ENCODE results near the gene HSBP1L1.
"Not testable (repeated sequence)": the region's sequence is repeated elsewhere in the genome, so short reads cannot be mapped to it uniquely, and the experiment has no call there.

Gene HSBP1L1

GRCh38 chr18:79987566-79987965, 23.1 kb downstream of the HSBP1L1 start:
- no peak for DNase-seq

- peak; percentile 60 for DNase-seq
Measured at GRCh38 chr18:79988071-79988450, 23.6 kb downstream of the HSBP1L1 start.

- DNase-seq = peak; percentile 85
Measured at GRCh38 chr18:79988451-79989194, 24.2 kb downstream of the HSBP1L1 start, which contains the start of gene TXNL4A. TSS of gene TXNL4A (minus strand) at chr18:79988563. CDS start at chr18:79988392, 171 bp downstream.

- DNase-seq = peak; percentile 29
Measured at GRCh38 chr18:79989195-79989497, 24.7 kb downstream of the HSBP1L1 start.

GRCh38 chr18:79991494-79991893, 27.1 kb downstream of the HSBP1L1 start:
- no peak for DNase-seq

- not testable (repeated sequence) for DNase-seq
Measured at GRCh38 chr18:79999701-80000100, 35.3 kb downstream of the HSBP1L1 start.

GRCh38 chr18:80000877-80001276, 36.4 kb downstream of the HSBP1L1 start:
- no peak for DNase-seq

- DNase-seq = no peak
Measured at GRCh38 chr18:80002468-80002867, 38.0 kb downstream of the HSBP1L1 start.

- no peak for DNase-seq
Measured at GRCh38 chr18:80004600-80005342, 40.3 kb downstream of the HSBP1L1 start.

- no peak for DNase-seq
Measured at GRCh38 chr18:80006724-80007123, 42.3 kb downstream of the HSBP1L1 start.

- DNase-seq = no peak
Measured at GRCh38 chr18:80009661-80010550, 45.5 kb downstream of the HSBP1L1 start.

- no peak for DNase-seq
Measured at GRCh38 chr18:80010551-80010906, 46.1 kb downstream of the HSBP1L1 start.

- DNase-seq = not testable (repeated sequence)
Measured at GRCh38 chr18:80011496-80012137, 47.2 kb downstream of the HSBP1L1 start.

GRCh38 chr18:80012714-80013113, 48.3 kb downstream of the HSBP1L1 start:
- DNase-seq = no peak

Data from hematopoietic multipotent progenitor cell treated with erythropoietin and hydrocortisone succinate and interleukin-3 and kit ligand, for 8 days (in vitro differentiated cells).